ENCODE data around the gene CENPA.
"Not testable (repeated sequence)": the region's sequence is repeated elsewhere in the genome, so short reads cannot be mapped to it uniquely, and the experiment has no call there.

The CENPA gene

GRCh38 chr2:26759845-26760244, 26.0 kb upstream of the CENPA start:
- Histone ChIP-seq H3K4me2 (ENCODE audit: low read depth, low read length, poor library complexity, severe bottlenecking) (no peak overlapping the region), H3K36me3 (ENCODE audit: low read length) (no peaks in the 10 kb centered on the region), H3K9ac (ENCODE audit: low read length) (no peak overlapping the region), H3K27me3 (ENCODE audit: low read length) (no peaks in the 10 kb centered on the region), H4K20me1 (ENCODE audit: low read depth, low read length) (no peaks in the 10 kb centered on the region), H2AFZ (ENCODE audit: low read depth, low read length, severe bottlenecking) (no peak overlapping the region), H3K79me2 (ENCODE audit: insufficient read depth, low read length) (peaks cover 6% of the 10 kb centered on the region), H3K9me2 (replicated peaks; ENCODE audit: insufficient read depth, low read length) (no peaks in the 10 kb centered on the region), H3K27ac (ENCODE audit: low read depth, low read length) (no peak overlapping the region), H3K4me3 (ENCODE audit: insufficient read depth, low read length, poor library complexity, severe bottlenecking) (no peak overlapping the region), H3F3A (ENCODE audit: insufficient read depth) (no peaks in the 10 kb centered on the region), H3K9me3 (ENCODE audit: insufficient read depth, low read length) (no peaks in the 10 kb centered on the region)
- no peak for TF ChIP-seq CTCF (IDR thresholded peaks at IDR 0.05; ENCODE audit: insufficient read depth, low read length, poor library complexity, severe bottlenecking)
- TF ChIP-seq EZH2phosphoT487 (conservative IDR thresholded peaks at IDR 0.05; ENCODE audit: low read length), result no peak

- not testable (repeated sequence) for H2AFZ ChIP-seq (ENCODE audit: low read depth, low read length, severe bottlenecking); H3K27me3 ChIP-seq (ENCODE audit: low read length); H3K9me3 ChIP-seq (ENCODE audit: insufficient read depth, low read length); H3K27ac ChIP-seq (ENCODE audit: low read depth, low read length); H4K20me1 ChIP-seq (ENCODE audit: low read depth, low read length); H3K4me2 ChIP-seq (ENCODE audit: low read depth, low read length, poor library complexity, severe bottlenecking); H3K4me3 ChIP-seq (ENCODE audit: insufficient read depth, low read length, poor library complexity, severe bottlenecking); H3F3A ChIP-seq (ENCODE audit: insufficient read depth); H3K36me3 ChIP-seq (ENCODE audit: low read length); H3K9me2 ChIP-seq (replicated peaks; ENCODE audit: insufficient read depth, low read length); H3K9ac ChIP-seq (ENCODE audit: low read length)
- H3K79me2 ChIP-seq (ENCODE audit: insufficient read depth, low read length), result peaks cover 17% of the 10 kb centered on the region
Measured at GRCh38 chr2:26760991-26761390, 24.9 kb upstream of the CENPA start.

GRCh38 chr2:26763019-26763418, 22.8 kb upstream of the CENPA start:
- Histone ChIP-seq H3K27me3 (ENCODE audit: low read length) (no peaks in the 10 kb centered on the region), H3K9ac (ENCODE audit: low read length) (no peak overlapping the region), H3K79me2 (ENCODE audit: insufficient read depth, low read length) (peaks cover 18% of the 10 kb centered on the region), H3F3A (ENCODE audit: insufficient read depth) (no peaks in the 10 kb centered on the region), H3K27ac (ENCODE audit: low read depth, low read length) (no peak overlapping the region), H3K9me3 (ENCODE audit: insufficient read depth, low read length) (no peaks in the 10 kb centered on the region), H3K4me2 (ENCODE audit: low read depth, low read length, poor library complexity, severe bottlenecking) (no peak overlapping the region), H3K9me2 (replicated peaks; ENCODE audit: insufficient read depth, low read length) (no peaks in the 10 kb centered on the region), H3K36me3 (ENCODE audit: low read length) (no peaks in the 10 kb centered on the region), H4K20me1 (ENCODE audit: low read depth, low read length) (no peaks in the 10 kb centered on the region), H2AFZ (ENCODE audit: low read depth, low read length, severe bottlenecking) (no peak overlapping the region), H3K4me3 (ENCODE audit: insufficient read depth, low read length, poor library complexity, severe bottlenecking) (no peak overlapping the region)
- no peak for TF ChIP-seq EZH2phosphoT487 (conservative IDR thresholded peaks at IDR 0.05; ENCODE audit: low read length)
- TF ChIP-seq CTCF (IDR thresholded peaks at IDR 0.05; ENCODE audit: insufficient read depth, low read length, poor library complexity, severe bottlenecking), result no peak

GRCh38 chr2:26764078-26764887, 21.6 kb upstream of the CENPA start, which contains the start of gene SLC35F6:
Gene SLC35F6 (plus strand): TSS chr2:26764284. CDS start chr2:26764350, 66 bp downstream.
- Histone ChIP-seq H3K27me3 (ENCODE audit: low read length) (no peaks in the 10 kb centered on the region), H3K4me3 (ENCODE audit: insufficient read depth, low read length, poor library complexity, severe bottlenecking) (peak within 1 kb of the TSS; percentile 82), H3K79me2 (ENCODE audit: insufficient read depth, low read length) (peaks cover 21% of the 10 kb centered on the region), H3K4me2 (ENCODE audit: low read depth, low read length, poor library complexity, severe bottlenecking) (peak within 1 kb of the TSS; percentile 67), H4K20me1 (ENCODE audit: low read depth, low read length) (no peaks in the 10 kb centered on the region), H3K27ac (ENCODE audit: low read depth, low read length) (no peak within 1 kb of the TSS), H3K36me3 (ENCODE audit: low read length) (no peaks in the 10 kb centered on the region), H3K9ac (ENCODE audit: low read length) (peak within 1 kb of the TSS; percentile 91), H3F3A (ENCODE audit: insufficient read depth) (no peaks in the 10 kb centered on the region), H3K9me2 (replicated peaks; ENCODE audit: insufficient read depth, low read length) (no peaks in the 10 kb centered on the region), H2AFZ (ENCODE audit: low read depth, low read length, severe bottlenecking) (peak within 1 kb of the TSS; percentile 93), H3K9me3 (ENCODE audit: insufficient read depth, low read length) (no peaks in the 10 kb centered on the region)
- no peak for TF ChIP-seq CTCF (IDR thresholded peaks at IDR 0.05; ENCODE audit: insufficient read depth, low read length, poor library complexity, severe bottlenecking)
- no peak for TF ChIP-seq EZH2phosphoT487 (conservative IDR thresholded peaks at IDR 0.05; ENCODE audit: low read length)

Data from SU-DHL-6 (cell line).